HEK293 (cell line): ENCODE data around the gene PDE10A.

Experiments
- CTCF ChIA-PET: fragments of 350-600 bp; formaldehyde crosslinking; extraction: SDS; loops from one replicate; lab custom pipeline; 2021; ENCODE audit warnings: antibody characterized with exemption; lab: Yijun Ruan, JAX
- POLR2A ChIA-PET: fragments of 300-600 bp; formaldehyde crosslinking; extraction: SDS; loops from one replicate; lab custom pipeline; 2020; ENCODE audit warnings: antibody characterized with exemption, inconsistent platforms; lab: Yijun Ruan, JAX
- H3K27ac ChIP-seq: fragments of 200-500 bp; sonication (Bioruptor generic); 2 replicates; pipeline ENCODE4 v1.5.1; 2014; ENCODE audit warnings: low read depth, low read length, control low read depth, inconsistent platforms; ENCODE audit errors: extremely low read depth
- H3K36me3 ChIP-seq, 2 experiments: fragments of 200-500 bp in 1 of 2; sonication (Bioruptor generic) in 1 of 2; 1 replicate in 1 of 2; 2 replicates in 1 of 2; pipeline ENCODE4 v1.5.1; 2014 to 2017; ENCODE audit warnings: inconsistent platforms in 2 of 2, low read length in 2 of 2; ENCODE audit not compliant: control insufficient read depth in 2 of 2, insufficient read depth in 1 of 2
- H3K4me1 ChIP-seq: fragments of 200-500 bp; sonication (Bioruptor generic); 2 replicates; pipeline ENCODE4 v1.5.1; 2014; ENCODE audit warnings: mild to moderate bottlenecking, low read length, inconsistent platforms; ENCODE audit not compliant: control insufficient read depth, insufficient read depth
- H3K4me3 ChIP-seq: 2 replicates; pipeline ENCODE4 v1.5.1; 2011; ENCODE audit warnings: low read depth, mild to moderate bottlenecking, control low read depth, low read length, moderate library complexity
- H3K9me3 ChIP-seq: fragments of 200-500 bp; sonication (Bioruptor generic); 2 replicates; pipeline ENCODE4 v1.5.1; 2014; ENCODE audit warnings: low read depth, low read length, inconsistent platforms; ENCODE audit not compliant: control insufficient read depth, insufficient read depth
- ATF2 ChIP-seq: fragments of 450-650 bp; formaldehyde crosslinking; IDR thresholded peaks from 2 replicates; pipeline ENCODE4 v1.5.1; 2016; ENCODE audit warnings: missing biosample characterization, missing genetic modification characterization, low read depth
- BCL6B ChIP-seq: fragments of 450-650 bp; formaldehyde crosslinking; IDR thresholded peaks from 2 replicates; pipeline ENCODE4 v1.5.1; 2017; ENCODE audit warnings: missing biosample characterization, missing genetic modification characterization
- ELK4 ChIP-seq: IDR thresholded peaks from 2 replicates; pipeline ENCODE4 v1.6.1; 2011; ENCODE audit warnings: mild to moderate bottlenecking, low read depth, low read length, borderline replicate concordance
- HIC1 ChIP-seq: fragments of 450-650 bp; formaldehyde crosslinking; IDR thresholded peaks from 2 replicates; pipeline ENCODE4 v1.5.1; 2016; ENCODE audit warnings: missing biosample characterization, missing genetic modification characterization
- IKZF3 ChIP-seq: fragments of 450-650 bp; IDR thresholded peaks from 2 replicates; pipeline ENCODE4 v1.5.0; 2018; ENCODE audit warnings: missing biosample characterization, mild to moderate bottlenecking, missing genetic modification characterization, moderate library complexity
- INSM2 ChIP-seq: fragments of 450-650 bp; formaldehyde crosslinking; IDR thresholded peaks from 2 replicates; pipeline ENCODE4 v1.5.1; 2016; ENCODE audit warnings: missing biosample characterization, missing genetic modification characterization
- OSR2 ChIP-seq: fragments of 450-650 bp; formaldehyde crosslinking; IDR thresholded peaks from 2 replicates; pipeline ENCODE4 v1.5.1; 2016; ENCODE audit warnings: missing biosample characterization, missing genetic modification characterization
- SCRT2 ChIP-seq: fragments of 450-650 bp; formaldehyde crosslinking; IDR thresholded peaks from 2 replicates; pipeline ENCODE4 v1.5.1; 2016; ENCODE audit warnings: missing biosample characterization, missing genetic modification characterization
- ZBTB17 ChIP-seq: fragments of 450-650 bp; formaldehyde crosslinking; IDR thresholded peaks from 2 replicates; pipeline ENCODE4 v1.5.1; 2016; ENCODE audit warnings: missing biosample characterization, missing genetic modification characterization
- ZBTB20 ChIP-seq: fragments of 450-650 bp; formaldehyde crosslinking; IDR thresholded peaks from 2 replicates; pipeline ENCODE4 v1.5.1; 2016; ENCODE audit warnings: missing biosample characterization, missing genetic modification characterization
- ZFHX2 ChIP-seq: fragments of 450-650 bp; formaldehyde crosslinking; conservative IDR thresholded peaks from 2 replicates; pipeline ENCODE4 v1.5.1; 2016; ENCODE audit warnings: missing biosample characterization, missing genetic modification characterization
- ZNF24 ChIP-seq: fragments of 450-650 bp; formaldehyde crosslinking; IDR thresholded peaks from 2 replicates; pipeline ENCODE4 v1.5.1; 2016; ENCODE audit warnings: missing biosample characterization, missing genetic modification characterization
- ZNF335 ChIP-seq: fragments of 450-650 bp; formaldehyde crosslinking; conservative IDR thresholded peaks from 2 replicates; pipeline ENCODE4 v1.5.1; 2016; ENCODE audit warnings: missing biosample characterization, missing genetic modification characterization
- ZNF488 ChIP-seq: fragments of 450-650 bp; formaldehyde crosslinking; IDR thresholded peaks from 2 replicates; pipeline ENCODE4 v1.5.1; 2016; ENCODE audit warnings: missing biosample characterization, missing genetic modification characterization
- ZNF518A ChIP-seq: fragments of 450-650 bp; formaldehyde crosslinking; conservative IDR thresholded peaks from 2 replicates; pipeline ENCODE4 v1.5.1; 2016; ENCODE audit warnings: low read depth, missing biosample characterization, missing genetic modification characterization
- ZNF639 ChIP-seq: fragments of 450-650 bp; formaldehyde crosslinking; IDR thresholded peaks from 2 replicates; pipeline ENCODE4 v1.5.1; 2016; ENCODE audit warnings: missing biosample characterization, missing genetic modification characterization

Gene PDE10A

GRCh38 chr6:165574220-165575157, 88.6 kb downstream of the PDE10A start:
- no peaks in the 10 kb centered on the region for H3K9me3 ChIP-seq
- H3K36me3 ChIP-seq: no peaks in the 10 kb centered on the region
- POLR2A ChIA-PET: no interaction called here
- H3K4me1 ChIP-seq: peaks cover 28% of the 10 kb centered on the region
- H3K27ac ChIP-seq: no peak overlapping the region
- no peak overlapping the region for H3K4me3 ChIP-seq
- CTCF ChIA-PET: interaction anchor here (0.6 to 1.5 kb wide), 5 partner anchors 9 to 1904 kb away, joined by 3 to 6 read pairs (median 3); no protein-coding TSS in a partner anchor
- TF ChIP-seq SCRT2 (tag by site-specific recombination) (0 out of 2 replicates have a peak, but pooled peaks have one; percentile 33), IKZF3 (tag by site-specific recombination) (0 out of 2 replicates have a peak, but pooled peaks have one; percentile 45), ZBTB17 (tag by site-specific recombination) (no peak), ZBTB20 (tag by site-specific recombination) (0 out of 2 replicates have a peak, but pooled peaks have one; percentile 20), HIC1 (tag by site-specific recombination) (no peak), ZFHX2 (tag by site-specific recombination) (peak; percentile 19; the same call in 1 of the 2 replicates), INSM2 (tag by site-specific recombination) (peak; percentile 37; the same call in 1 of the 2 replicates), ZNF335 (0 out of 2 replicates have a peak, but pooled peaks have one; percentile 11), ZNF24 (tag by site-specific recombination) (0 out of 2 replicates have a peak, but pooled peaks have one; percentile 35), ZNF488 (tag by site-specific recombination) (no peak), OSR2 (tag by site-specific recombination) (peak; percentile 39; the same call in 1 of the 2 replicates), ELK4 (no peak), ZNF639 (tag by site-specific recombination) (peak; percentile 78; the same call in 1 of the 2 replicates), BCL6B (tag by site-specific recombination) (0 out of 2 replicates have a peak, but pooled peaks have one; percentile 11), ATF2 (peak; percentile 17; the same call in 1 of the 2 replicates), ZNF518A (tag by site-specific recombination) (no peak)
